Panc1 (cell line): ENCODE results near the gene STARD13. TPM values are rescaled to one million over a fixed set of nuclear protein-coding genes. Genes with fewer than 3 reads are reported as not detected.
"Not testable (repeated sequence)": the region's sequence is repeated elsewhere in the genome, so short reads cannot be mapped to it uniquely, and the experiment has no call there.

Source experiments
- ATAC-seq: fragments of 200-7000 bp; cut with Tn5 transposase; 2 replicates; pipeline ENCODE4 v1.9.1; 2020; ENCODE audit warnings: mild to moderate bottlenecking, moderate library complexity
- BruUV-seq: library from RNA; stranded (reverse); fragments of 400-500 nt; replicated peaks from 2 replicates; lab custom pipeline; 2021; lab: Mats Ljungman, UMichigan
- CTCF ChIA-PET: fragments of 300-600 bp; sonication (Branson Sonifier 250); formaldehyde crosslinking; loops from one replicate; lab custom pipeline; 2022; ENCODE audit warnings: antibody characterized with exemption; lab: Charles Lee
- POLR2A ChIA-PET: fragments of 300-600 bp; sonication (Branson Sonifier 250); formaldehyde crosslinking; loops from one replicate; lab custom pipeline; 2022; ENCODE audit warnings: antibody characterized with exemption; lab: Charles Lee
- DNase-seq: peaks from one replicate; pipeline ENCODE4 v3.0.0-alpha.2; 2010; ENCODE audit warnings: low read depth, low spot score
- H3K27ac ChIP-seq: 2 replicates; pipeline ENCODE4 v1.5.1; 2011; ENCODE audit warnings: mild to moderate bottlenecking, low read length, inconsistent platforms
- H3K27me3 ChIP-seq: fragments of 200-500 bp; sonication (Bioruptor generic); 2 replicates; pipeline ENCODE4 v1.6.0; 2014; ENCODE audit warnings: low read length, inconsistent platforms; ENCODE audit not compliant: control insufficient read depth, insufficient read depth
- H3K36me3 ChIP-seq: fragments of 200-500 bp; sonication (Bioruptor generic); 2 replicates; pipeline ENCODE4 v1.5.1; 2014; ENCODE audit warnings: inconsistent platforms, mild to moderate bottlenecking, low read length, moderate library complexity; ENCODE audit not compliant: control insufficient read depth, insufficient read depth
- H3K4me1 ChIP-seq: 2 replicates; pipeline ENCODE4 v1.5.1; 2011; ENCODE audit warnings: inconsistent platforms, mild to moderate bottlenecking, low read length, moderate library complexity; ENCODE audit not compliant: control insufficient read depth, insufficient read depth
- H3K4me3 ChIP-seq, 2 experiments: 2 replicates each; pipeline ENCODE4 v1.5.1; 2011 to 2012; ENCODE audit warnings: low read depth in 2 of 2, low read length in 2 of 2, mild to moderate bottlenecking in 2 of 2, inconsistent platforms in 1 of 2, moderate library complexity in 1 of 2
- H3K9me3 ChIP-seq: fragments of 200-500 bp; sonication (Bioruptor generic); 2 replicates; pipeline ENCODE4 v1.5.1; 2014; ENCODE audit warnings: low read depth, mild to moderate bottlenecking, inconsistent platforms, low read length, moderate library complexity; ENCODE audit not compliant: control insufficient read depth, insufficient read depth
- SIN3A ChIP-seq: IDR thresholded peaks from 2 replicates; pipeline ENCODE4 v1.6.1; 2012; ENCODE audit warnings: low read depth, mild to moderate bottlenecking, low read length, moderate library complexity, borderline replicate concordance; ENCODE audit not compliant: insufficient read depth
- TCF7L2 ChIP-seq: IDR thresholded peaks from 2 replicates; pipeline ENCODE4 v1.6.1; 2011; ENCODE audit warnings: mild to moderate bottlenecking, low read depth, low read length, inconsistent platforms
- in situ Hi-C: cut with HindIII; loops from 2 replicates; pipeline ENCODE4 v1.10.0; 2016; ENCODE audit warnings: low sequenced_read_pairs, low pct_unique_long_range_greater_than_20kb
- intact Hi-C: fragments of 100-400 bp; cut with micrococcal nuclease; formaldehyde crosslinking; loops from one replicate; pipeline ENCODE4 v1.10.0; 2022; ENCODE audit not compliant: unreplicated experiment
- total RNA-seq: library from RNA; stranded (reverse); gene quantifications from one replicate; pipeline ENCODE4 v1.2.1, GENCODE V29; 2021; ENCODE audit not compliant: unreplicated experiment
- TF ChIP-seq, protein P1 (sequence below): fragments of 450-650 bp; IDR thresholded peaks from 2 replicates; pipeline ENCODE4 v1.5.1; 2017; ENCODE audit warnings: mild to moderate bottlenecking

The STARD13 gene
- total RNA-seq, 1 experiment from 2014 or later = 6.5 TPM

DNA sequence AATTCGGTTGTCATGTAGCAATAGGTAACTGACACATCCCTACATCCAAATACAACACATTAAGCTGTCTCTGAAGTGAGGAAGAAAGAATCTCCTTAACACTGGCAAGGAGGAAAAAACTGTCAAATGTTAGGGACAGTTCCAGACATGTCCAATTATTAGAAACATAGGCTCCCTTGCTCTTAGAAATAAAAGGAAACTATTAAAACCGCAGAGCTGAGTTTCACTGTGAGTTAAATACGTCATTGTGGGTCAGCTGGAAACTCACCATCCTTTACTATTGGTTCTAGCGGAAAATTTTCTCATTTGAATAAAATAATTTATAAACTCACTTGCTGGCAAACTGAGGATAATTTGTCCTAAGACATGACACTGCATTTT is 40.7 kb downstream of the STARD13 start:
- Histone ChIP-seq H3K9me3 (no peaks in the 10 kb centered on the region; the same call in 1 of the 2 replicates), H3K4me3 (no peak overlapping the region), H3K36me3 (no peaks in the 10 kb centered on the region), H3K4me1 (0 out of 2 replicates have a peak, but pooled peaks cover 3% of the 10 kb centered on the region), H3K27me3 (no peaks in the 10 kb centered on the region), H3K27ac (no peak overlapping the region)
- ChIA-PET POLR2A (no interaction called here), CTCF (no interaction called here)
- no peak for DNase-seq
- TF ChIP-seq, protein P1, sequence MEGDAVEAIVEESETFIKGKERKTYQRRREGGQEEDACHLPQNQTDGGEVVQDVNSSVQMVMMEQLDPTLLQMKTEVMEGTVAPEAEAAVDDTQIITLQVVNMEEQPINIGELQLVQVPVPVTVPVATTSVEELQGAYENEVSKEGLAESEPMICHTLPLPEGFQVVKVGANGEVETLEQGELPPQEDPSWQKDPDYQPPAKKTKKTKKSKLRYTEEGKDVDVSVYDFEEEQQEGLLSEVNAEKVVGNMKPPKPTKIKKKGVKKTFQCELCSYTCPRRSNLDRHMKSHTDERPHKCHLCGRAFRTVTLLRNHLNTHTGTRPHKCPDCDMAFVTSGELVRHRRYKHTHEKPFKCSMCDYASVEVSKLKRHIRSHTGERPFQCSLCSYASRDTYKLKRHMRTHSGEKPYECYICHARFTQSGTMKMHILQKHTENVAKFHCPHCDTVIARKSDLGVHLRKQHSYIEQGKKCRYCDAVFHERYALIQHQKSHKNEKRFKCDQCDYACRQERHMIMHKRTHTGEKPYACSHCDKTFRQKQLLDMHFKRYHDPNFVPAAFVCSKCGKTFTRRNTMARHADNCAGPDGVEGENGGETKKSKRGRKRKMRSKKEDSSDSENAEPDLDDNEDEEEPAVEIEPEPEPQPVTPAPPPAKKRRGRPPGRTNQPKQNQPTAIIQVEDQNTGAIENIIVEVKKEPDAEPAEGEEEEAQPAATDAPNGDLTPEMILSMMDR = no peak
- no peak for TF ChIP-seq SIN3A
- BruUV-seq = no TSS peak
- no peak for ATAC-seq
- intact Hi-C loops = no loop called here
- in situ Hi-C loops = no loop called here

DNA sequence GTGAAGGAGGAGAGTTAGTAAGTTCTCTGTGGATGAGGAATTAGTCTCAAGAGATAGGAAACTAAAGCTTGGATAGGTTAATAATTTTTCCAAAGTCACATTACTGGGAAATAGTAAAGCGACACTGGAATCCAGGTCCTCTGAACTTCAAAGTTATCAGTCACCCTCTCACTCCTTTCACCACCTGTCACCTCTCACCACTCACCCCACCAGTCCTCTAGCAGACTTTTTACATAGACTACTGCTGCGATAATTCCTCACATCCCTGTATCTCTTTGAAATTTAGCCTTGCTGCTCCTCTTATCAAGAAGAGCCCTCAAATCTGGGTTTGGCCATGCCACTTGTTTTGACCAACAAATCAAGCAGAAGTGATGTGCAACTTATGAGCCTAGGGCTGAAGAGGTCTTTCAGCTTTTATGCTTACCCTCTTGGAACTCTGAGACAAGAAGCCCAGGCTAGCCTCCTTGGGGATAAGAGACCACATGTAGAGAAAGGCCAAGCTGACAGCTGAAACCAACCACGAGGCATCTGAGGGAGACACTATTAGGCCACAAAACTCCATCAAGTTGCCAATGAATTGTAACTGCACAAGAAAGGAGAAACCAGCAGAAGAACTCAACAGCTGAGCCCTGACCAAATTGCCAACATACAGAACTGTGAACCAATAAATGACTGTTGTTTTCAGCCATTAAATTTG is 41.2 kb downstream of the STARD13 start:
- TF ChIP-seq, protein P1 = no peak
- no peak for DNase-seq
- 0 out of 2 replicates have a peak, but pooled peaks cover 3% of the 10 kb centered on the region for H3K4me1 ChIP-seq
- H3K9me3 ChIP-seq = no peaks in the 10 kb centered on the region; the same call in 1 of the 2 replicates
- no peaks in the 10 kb centered on the region for H3K27me3 ChIP-seq
- in situ Hi-C loops (no loop called here), intact Hi-C loops (no loop called here)
- ChIA-PET CTCF (no interaction called here), POLR2A (no interaction called here)
- H3K36me3 ChIP-seq = no peaks in the 10 kb centered on the region
- no peak overlapping the region for H3K27ac ChIP-seq
- H3K4me3 ChIP-seq = no peak overlapping the region
- BruUV-seq = no TSS peak
- ATAC-seq = no peak

DNA sequence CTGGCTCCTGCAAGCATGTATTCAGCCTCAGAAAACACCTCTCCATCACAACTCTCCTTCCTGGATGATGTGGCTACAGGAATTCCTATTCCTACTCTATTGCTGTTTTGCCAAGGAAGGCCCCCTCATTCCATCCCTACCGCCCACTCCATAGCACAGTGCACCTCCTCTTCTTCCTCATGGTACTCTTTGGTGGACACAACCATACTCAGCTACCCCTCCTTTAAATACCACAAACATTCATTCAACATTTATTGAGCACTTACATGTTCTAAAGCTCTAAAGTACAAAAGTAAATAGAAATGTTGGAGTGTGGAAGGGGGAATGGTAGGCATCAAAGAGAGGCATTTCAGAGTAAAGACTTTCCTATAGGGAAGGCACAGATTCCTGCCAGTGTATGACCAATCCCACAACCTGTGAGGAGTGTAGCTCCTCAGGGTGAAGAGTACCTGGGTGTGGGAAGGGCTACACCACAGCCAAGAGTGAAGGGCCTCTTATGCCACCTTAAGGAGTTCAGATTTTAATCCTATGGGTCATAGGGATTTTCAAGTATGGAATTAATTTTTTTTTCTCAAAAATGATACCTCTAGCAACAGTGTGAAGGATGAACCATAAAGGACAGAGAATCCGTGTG is 42.5 kb downstream of the STARD13 start:
- ATAC-seq = no peak
- in situ Hi-C loops = no loop called here
- CTCF ChIA-PET = no interaction called here

DNA sequence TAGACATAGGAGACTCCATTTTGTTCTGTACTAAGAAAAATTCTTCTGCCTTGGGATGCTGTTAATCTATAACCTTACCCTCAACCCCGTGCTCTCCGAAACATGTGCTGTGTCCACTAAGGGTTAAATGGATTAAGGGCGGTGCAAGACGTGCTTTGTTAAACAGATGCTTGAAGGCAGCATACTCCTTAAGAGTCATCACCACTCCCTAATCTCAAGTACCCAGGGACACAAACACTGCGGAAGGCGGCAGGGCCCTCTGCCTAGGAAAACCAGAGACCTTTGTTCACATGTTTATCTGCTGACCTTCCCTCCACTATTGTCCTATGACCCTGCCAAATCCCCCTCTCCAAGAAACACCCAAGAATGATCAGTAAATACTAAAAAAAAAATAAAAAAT is 43.2 kb downstream of the STARD13 start:
- in situ Hi-C loops, BruUV-seq, CTCF ChIA-PET, H3K27ac ChIP-seq, DNase-seq, H3K36me3 ChIP-seq, intact Hi-C loops, H3K4me1 ChIP-seq, ATAC-seq, POLR2A ChIA-PET, H3K9me3 ChIP-seq, H3K4me3 ChIP-seq, H3K27me3 ChIP-seq: not testable (repeated sequence)

More for the DNA sequence above, 42.5 kb downstream of the STARD13 start:
- DNase-seq = no peak
- no peaks in the 10 kb centered on the region for H3K27me3 ChIP-seq
- no peaks in the 10 kb centered on the region for H3K4me1 ChIP-seq
- no peaks in the 10 kb centered on the region; the same call in 1 of the 2 replicates for H3K9me3 ChIP-seq
- POLR2A ChIA-PET = no interaction called here
- H3K4me3 ChIP-seq = no peak overlapping the region
- no TSS peak for BruUV-seq
- intact Hi-C loops = no loop called here
- H3K27ac ChIP-seq = no peak overlapping the region
- TF ChIP-seq, protein P1 = no peak
- TF ChIP-seq TCF7L2 = no peak
- H3K36me3 ChIP-seq = no peaks in the 10 kb centered on the region
